Urinary bladder (tissue), 4 donors: ENCODE measurements around the gene ACTN1. TPM values are rescaled to one million over a fixed set of nuclear protein-coding genes. Genes with fewer than 3 reads are reported as not detected.
A peak's percentile ranks its signal among the peaks of the same experiment; 100 is the strongest.

Experiments used
- DNase-seq: peaks from one replicate; pipeline ENCODE4 v3.0.0-alpha.2; 2015; ENCODE audit errors: extremely low spot score
- H3K27ac ChIP-seq: one replicate; pipeline ENCODE4 v1.5.1; 2013; ENCODE audit warnings: low read depth, mild to moderate bottlenecking, moderate library complexity
- H3K36me3 ChIP-seq: one replicate; pipeline ENCODE4 v1.6.1; 2013; ENCODE audit warnings: mild to moderate bottlenecking, moderate library complexity; ENCODE audit not compliant: insufficient read depth
- H3K4me1 ChIP-seq: one replicate; pipeline ENCODE4 v1.6.1; 2013; ENCODE audit warnings: mild to moderate bottlenecking, moderate library complexity; ENCODE audit not compliant: insufficient read depth
- H3K4me3 ChIP-seq: one replicate; pipeline ENCODE4 v1.5.1; 2013; ENCODE audit warnings: low read depth, low read length
- WGBS: extraction: QIAGEN DNeasy Blood & Tissue Kit; methylation state at CpG from one replicate; pipeline ENCODE4 v1.1.7; 2013; 5-methylcytosine and 5-hydroxymethylcytosine counted together
- polyA plus RNA-seq: library from polyadenylated mRNA; stranded (reverse); fragments of 200-250 nt; gene quantifications from one replicate; pipeline ENCODE4 v1.2.3, GENCODE V29; 2013
- total RNA-seq: library from RNA; depleted of rRNA; stranded (reverse); fragments of >200 nt; gene quantifications from one replicate; pipeline ENCODE4 v1.2.3, GENCODE V29; 2014
- donor health status: healthy with polysubstance abuse.
- donor health status: healthy.

Gene ACTN1
- total and polyA plus RNA-seq, 2 donors, result 150 to 723 TPM

GRCh38 chr14:68926236-68926635, 52.9 kb downstream of the ACTN1 start:
- no peak for DNase-seq
- 98% methylated on average over 1 of the region's 1 CpG for WGBS
- Histone ChIP-seq H3K4me1 (no peaks in the 10 kb centered on the region), H3K36me3 (no peaks in the 10 kb centered on the region), H3K4me3 (no peak overlapping the region), H3K27ac (no peak overlapping the region)

- no peaks in the 10 kb centered on the region for H3K4me1 ChIP-seq
- 86% methylated on average over 10 of the region's 10 CpGs for WGBS
- no peak overlapping the region for H3K27ac ChIP-seq
- H3K36me3 ChIP-seq, result no peaks in the 10 kb centered on the region
- H3K4me3 ChIP-seq, result no peak overlapping the region
- no peak for DNase-seq
Measured at GRCh38 chr14:68925373-68925772, 53.7 kb downstream of the ACTN1 start.

- H3K27ac ChIP-seq, result no peak overlapping the region
- no peak for DNase-seq
- H3K4me3 ChIP-seq, result no peak overlapping the region
- H3K4me1 ChIP-seq, result no peaks in the 10 kb centered on the region
- H3K36me3 ChIP-seq, result no peaks in the 10 kb centered on the region
- 59% methylated on average over 12 of the region's 12 CpGs for WGBS
Measured at GRCh38 chr14:68924186-68925158, 54.6 kb downstream of the ACTN1 start.

GRCh38 chr14:68922886-68923285, 56.2 kb downstream of the ACTN1 start:
- Histone ChIP-seq H3K27ac (no peak overlapping the region), H3K36me3 (no peaks in the 10 kb centered on the region), H3K4me3 (no peak overlapping the region), H3K4me1 (no peaks in the 10 kb centered on the region)
- DNase-seq, result no peak
- 61% methylated on average over 7 of the region's 7 CpGs for WGBS

GRCh38 chr14:68922201-68922621, 56.9 kb downstream of the ACTN1 start:
- no peak for DNase-seq
- Histone ChIP-seq H3K36me3 (no peaks in the 10 kb centered on the region), H3K4me1 (no peaks in the 10 kb centered on the region), H3K27ac (no peak overlapping the region), H3K4me3 (no peak overlapping the region)
- 25% methylated on average over 6 of the region's 6 CpGs for WGBS

GRCh38 chr14:68921666-68922065, 57.4 kb downstream of the ACTN1 start:
- Histone ChIP-seq H3K27ac (no peak overlapping the region), H3K4me3 (no peak overlapping the region), H3K4me1 (no peaks in the 10 kb centered on the region), H3K36me3 (no peaks in the 10 kb centered on the region)
- DNase-seq, result no peak

- no peak overlapping the region for H3K4me3 ChIP-seq
- WGBS, result 69% methylated on average over 9 of the region's 9 CpGs
- DNase-seq, result no peak
- no peak overlapping the region for H3K27ac ChIP-seq
- no peaks in the 10 kb centered on the region for H3K4me1 ChIP-seq
- no peaks in the 10 kb centered on the region for H3K36me3 ChIP-seq
Measured at GRCh38 chr14:68921049-68921448, 58.1 kb downstream of the ACTN1 start.

- Histone ChIP-seq H3K4me1 (no peaks in the 10 kb centered on the region), H3K36me3 (no peaks in the 10 kb centered on the region), H3K27ac (no peak overlapping the region), H3K4me3 (no peak overlapping the region)
- DNase-seq, result no peak
- 76% methylated on average over 8 of the region's 8 CpGs for WGBS
Measured at GRCh38 chr14:68919129-68919927, 59.8 kb downstream of the ACTN1 start.

GRCh38 chr14:68918612-68919011, 60.5 kb downstream of the ACTN1 start:
- no peak for DNase-seq
- Histone ChIP-seq H3K27ac (no peak overlapping the region), H3K4me1 (no peaks in the 10 kb centered on the region), H3K4me3 (no peak overlapping the region), H3K36me3 (no peaks in the 10 kb centered on the region)
- 87% methylated on average over 10 of the region's 10 CpGs for WGBS

GRCh38 chr14:68916358-68916941, 62.7 kb downstream of the ACTN1 start:
- no peak for DNase-seq

GRCh38 chr14:68913516-68913915, 65.6 kb downstream of the ACTN1 start:
- Histone ChIP-seq H3K4me1 (no peaks in the 10 kb centered on the region), H3K36me3 (no peaks in the 10 kb centered on the region), H3K27ac (no peak overlapping the region), H3K4me3 (no peak overlapping the region)
- DNase-seq, result no peak
- 79% methylated on average over 3 of the region's 3 CpGs for WGBS

More at GRCh38 chr14:68916358-68916941, 62.7 kb downstream of the ACTN1 start:
- Histone ChIP-seq H3K36me3 (no peaks in the 10 kb centered on the region), H3K4me3 (no peak overlapping the region), H3K4me1 (no peaks in the 10 kb centered on the region), H3K27ac (no peak overlapping the region)
- WGBS, result 58% methylated on average over 11 of the region's 11 CpGs

- peak; percentile 42 for DNase-seq
- Histone ChIP-seq H3K4me3 (no peak overlapping the region), H3K4me1 (peaks cover 1% of the 10 kb centered on the region), H3K27ac (no peak overlapping the region), H3K36me3 (no peaks in the 10 kb centered on the region)
- 36% methylated on average over 12 of the region's 12 CpGs for WGBS
Measured at GRCh38 chr14:68911594-68912227, 67.4 kb downstream of the ACTN1 start.

GRCh38 chr14:68910540-68910939, 68.6 kb downstream of the ACTN1 start:
- no peak overlapping the region for H3K27ac ChIP-seq
- no peak overlapping the region for H3K4me3 ChIP-seq
- peaks cover 1% of the 10 kb centered on the region for H3K4me1 ChIP-seq
- no peak for DNase-seq
- no peaks in the 10 kb centered on the region for H3K36me3 ChIP-seq
- 51% methylated on average over 9 of the region's 9 CpGs for WGBS
